GM12874 (cell line): Measurements from ENCODE around the gene MKRN1.

ENCODE experiments used
- CTCF ChIP-seq: IDR thresholded peaks from 2 replicates; pipeline ENCODE4 v1.5.1; 2011; ENCODE audit warnings: low read depth, mild to moderate bottlenecking, control low read depth, low read length, moderate library complexity; ENCODE audit not compliant: insufficient read depth

The MKRN1 gene

GRCh38 chr7:140441519-140441918, 37.8 kb downstream of the MKRN1 start:
- TF ChIP-seq CTCF = no peak

- TF ChIP-seq CTCF = no peak
These were observed 38.7 kb downstream of the MKRN1 start for GRCh38 chr7:140440593-140440992.

GRCh38 chr7:140439359-140439758, 39.9 kb downstream of the MKRN1 start:
- TF ChIP-seq CTCF = no peak

- TF ChIP-seq CTCF = no peak
These were observed 43.9 kb downstream of the MKRN1 start for GRCh38 chr7:140435252-140435895.

GRCh38 chr7:140433396-140433795, 45.9 kb downstream of the MKRN1 start:
- no peak for TF ChIP-seq CTCF

GRCh38 chr7:140426130-140426529, 53.2 kb downstream of the MKRN1 start:
- no peak for TF ChIP-seq CTCF

GRCh38 chr7:140425718-140426117, 53.6 kb downstream of the MKRN1 start:
- TF ChIP-seq CTCF = no peak

GRCh38 chr7:140423501-140423900, 55.8 kb downstream of the MKRN1 start:
- TF ChIP-seq CTCF = no peak
